Neural cell (in vitro differentiated cells): ENCODE measurements around the gene KBTBD7.

Experiments used
- CTCF ChIP-seq: fragments of 450-650 bp; IDR thresholded peaks from 2 replicates; pipeline ENCODE4 v1.5.1; 2014; ENCODE audit warnings: antibody characterized with exemption, mild to moderate bottlenecking, moderate library complexity; ENCODE audit not compliant: poor library complexity, severe bottlenecking
- EZH2 ChIP-seq: fragments of 200-600, 300-800 bp; shearing (Covaris generic), sonication (generic); IDR thresholded peaks from 2 replicates; pipeline ENCODE4 v1.6.1; 2014; ENCODE audit warnings: antibody characterized with exemption, low read length, borderline replicate concordance, mild to moderate bottlenecking; ENCODE audit not compliant: insufficient read depth, poor library complexity, severe bottlenecking
- POLR2AphosphoS5 ChIP-seq: IDR thresholded peaks from 2 replicates; pipeline ENCODE4 v1.6.1; 2012
- RAD21 ChIP-seq: fragments of 450-650 bp; conservative IDR thresholded peaks from 2 replicates; pipeline ENCODE4 v1.6.1; 2014; ENCODE audit warnings: antibody characterized with exemption, mild to moderate bottlenecking, moderate library complexity

DNA sequence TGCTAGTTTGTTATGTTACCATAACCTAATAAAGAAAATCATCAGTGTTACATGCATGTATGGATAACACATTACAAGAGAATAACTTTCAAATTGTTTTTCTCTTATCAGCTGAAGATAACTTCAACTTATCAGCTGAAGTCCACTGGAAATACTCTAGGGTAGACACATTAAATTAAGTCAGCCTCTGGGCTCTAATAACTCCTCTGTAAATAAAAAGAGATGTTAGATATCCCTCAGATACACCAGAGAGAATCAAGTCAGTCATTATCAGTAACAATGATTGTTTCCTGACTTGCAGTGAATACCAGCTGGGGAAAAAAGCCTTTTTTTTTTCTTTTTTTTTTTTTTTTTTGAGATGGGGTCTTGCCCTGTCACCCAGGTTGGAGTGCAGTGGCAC, 1.6 kb upstream of the KBTBD7 start:
- TF ChIP-seq CTCF (no peak), EZH2 (no peak), POLR2AphosphoS5 (no peak), RAD21 (no peak)
